GM12875 (cell line): ENCODE data around the gene DTL.

Experiments
- H3K4me3 ChIP-seq: one replicate; pipeline ENCODE4 v1.5.1; 2011; ENCODE audit warnings: low read depth, low read length, control low read depth
- TF ChIP-seq, protein P1 (sequence below): IDR thresholded peaks from 2 replicates; pipeline ENCODE4 v1.5.1; 2011; ENCODE audit warnings: low read depth, mild to moderate bottlenecking, control low read depth, inconsistent platforms, low read length, moderate library complexity, borderline replicate concordance; ENCODE audit not compliant: insufficient read depth

The DTL gene

GRCh38 chr1:212124690-212125582, 89.4 kb downstream of the DTL start:
- TF ChIP-seq, protein P1, sequence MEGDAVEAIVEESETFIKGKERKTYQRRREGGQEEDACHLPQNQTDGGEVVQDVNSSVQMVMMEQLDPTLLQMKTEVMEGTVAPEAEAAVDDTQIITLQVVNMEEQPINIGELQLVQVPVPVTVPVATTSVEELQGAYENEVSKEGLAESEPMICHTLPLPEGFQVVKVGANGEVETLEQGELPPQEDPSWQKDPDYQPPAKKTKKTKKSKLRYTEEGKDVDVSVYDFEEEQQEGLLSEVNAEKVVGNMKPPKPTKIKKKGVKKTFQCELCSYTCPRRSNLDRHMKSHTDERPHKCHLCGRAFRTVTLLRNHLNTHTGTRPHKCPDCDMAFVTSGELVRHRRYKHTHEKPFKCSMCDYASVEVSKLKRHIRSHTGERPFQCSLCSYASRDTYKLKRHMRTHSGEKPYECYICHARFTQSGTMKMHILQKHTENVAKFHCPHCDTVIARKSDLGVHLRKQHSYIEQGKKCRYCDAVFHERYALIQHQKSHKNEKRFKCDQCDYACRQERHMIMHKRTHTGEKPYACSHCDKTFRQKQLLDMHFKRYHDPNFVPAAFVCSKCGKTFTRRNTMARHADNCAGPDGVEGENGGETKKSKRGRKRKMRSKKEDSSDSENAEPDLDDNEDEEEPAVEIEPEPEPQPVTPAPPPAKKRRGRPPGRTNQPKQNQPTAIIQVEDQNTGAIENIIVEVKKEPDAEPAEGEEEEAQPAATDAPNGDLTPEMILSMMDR: no peak
- H3K4me3 ChIP-seq: no peak overlapping the region

DNA sequence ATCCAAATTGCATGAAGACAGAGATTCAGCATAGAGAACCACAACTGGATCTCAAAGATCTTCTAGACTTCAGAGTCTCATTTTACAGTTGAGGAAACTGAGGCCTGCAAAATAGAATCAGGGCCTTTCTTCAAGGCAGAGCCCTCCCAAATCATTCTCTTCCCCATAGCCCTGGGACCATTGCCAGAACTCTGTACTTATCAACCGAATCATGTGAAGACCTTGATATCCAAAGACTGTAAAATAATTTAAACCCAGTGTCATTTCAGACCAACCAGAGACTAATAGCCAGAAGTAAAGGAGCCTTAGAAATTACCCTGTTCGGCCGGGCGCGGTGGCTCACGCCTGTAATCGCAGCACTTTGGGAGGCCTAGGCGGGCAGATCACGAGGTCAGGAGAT, 90.1 kb downstream of the DTL start:
- no peak overlapping the region for H3K4me3 ChIP-seq
- TF ChIP-seq, protein P1: no peak

- TF ChIP-seq, protein P1: no peak
- H3K4me3 ChIP-seq: no peak overlapping the region
These were observed 91.7 kb downstream of the DTL start for GRCh38 chr1:212127221-212127620.

DNA sequence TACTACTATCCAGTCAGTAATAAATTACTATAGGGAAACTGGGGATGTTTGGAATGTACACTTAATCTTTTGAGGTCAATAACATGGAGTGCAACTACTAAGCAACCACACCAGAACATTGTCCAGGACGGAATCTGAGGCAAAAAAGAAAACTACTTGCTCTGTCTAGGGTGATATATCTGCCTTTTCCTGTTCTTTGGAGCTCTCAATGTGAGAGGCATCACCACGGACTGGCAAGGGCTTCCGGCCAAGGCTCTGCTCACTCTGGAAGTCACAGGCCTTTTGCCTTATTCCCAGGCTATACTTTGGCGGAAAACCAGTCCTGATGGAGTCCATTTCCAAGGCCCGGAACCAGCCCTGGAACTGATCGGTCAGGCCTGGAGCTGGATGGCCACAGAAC, 94.2 kb downstream of the DTL start:
- no peak overlapping the region for H3K4me3 ChIP-seq
- TF ChIP-seq, protein P1: no peak

GRCh38 chr1:212132025-212132424, 96.5 kb downstream of the DTL start:
- H3K4me3 ChIP-seq: no peak overlapping the region
- TF ChIP-seq, protein P1: no peak

DNA sequence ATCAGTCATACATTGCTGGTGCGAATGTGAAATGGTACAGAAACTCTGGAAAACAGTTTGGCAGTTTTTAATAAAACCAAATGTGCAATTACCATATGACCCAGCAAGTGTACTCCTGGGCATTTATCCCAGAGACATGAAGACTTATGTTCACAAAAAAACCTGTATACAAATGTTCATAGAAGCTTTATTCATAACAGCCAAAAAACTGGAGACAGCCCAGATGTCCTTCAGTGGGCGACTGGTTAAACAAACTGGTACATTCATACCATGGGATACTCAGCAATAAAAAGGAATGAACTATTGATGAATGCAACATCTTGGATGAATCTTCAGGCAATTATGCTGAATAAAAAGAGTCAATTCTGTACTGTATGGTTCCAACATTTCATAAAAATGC, 97.8 kb downstream of the DTL start:
- H3K4me3 ChIP-seq: no peak overlapping the region
- TF ChIP-seq, protein P1: no peak

- TF ChIP-seq, protein P1: no peak
These were observed 99.6 kb downstream of the DTL start for GRCh38 chr1:212135166-212135565.

More at GRCh38 chr1:212135166-212135565, 99.6 kb downstream of the DTL start:
- no peak overlapping the region for H3K4me3 ChIP-seq
